Measurements from ENCODE around the gene FBXO31. TPM values are rescaled to one million over a fixed set of nuclear protein-coding genes. Genes with fewer than 3 reads are reported as not detected.

Gene FBXO31
- total and polyA plus RNA-seq, 2 experiments from 2014 or later, result 16.5 to 28.9 TPM

DNA sequence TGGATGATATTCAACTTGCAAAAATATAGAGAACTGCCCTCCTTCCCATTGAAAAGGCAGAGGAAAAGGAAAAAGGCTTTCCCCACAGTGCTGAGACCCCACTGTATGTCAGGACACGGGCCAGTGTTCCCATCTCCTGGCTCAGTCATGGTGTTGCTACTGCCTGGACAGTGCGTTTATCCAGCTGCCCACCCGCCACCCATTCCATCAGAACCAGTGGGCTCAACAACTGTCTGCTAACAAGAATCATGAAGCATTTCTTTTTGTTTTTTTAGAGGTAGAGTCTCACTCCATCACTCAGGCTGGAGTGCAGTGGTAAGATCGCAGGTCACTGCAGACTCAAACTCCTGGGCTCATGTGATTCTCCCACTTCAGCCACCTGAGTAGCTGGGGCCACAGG, 11.3 kb downstream of the FBXO31 start:
- Histone ChIP-seq H3K36me3 (replicated peaks; ENCODE audit: insufficient read depth, low read depth) (no peaks in the 10 kb centered on the region), H2AFZ (no peak overlapping the region), H3K79me2 (peaks cover 100% of the 10 kb centered on the region), H3K27me3 (no peaks in the 10 kb centered on the region), H3K9me3 (ENCODE audit: low read depth) (no peaks in the 10 kb centered on the region), H4K20me1 (ENCODE audit: insufficient read depth, poor library complexity, severe bottlenecking) (peaks cover 52% of the 10 kb centered on the region), H3K4me2 (no peak overlapping the region), H3K4me3 (no peak overlapping the region), H3K27ac (no peak overlapping the region), H3K9me2 (replicated peaks; ENCODE audit: insufficient read depth) (no peaks in the 10 kb centered on the region), H3K4me1 (ENCODE audit: insufficient read depth) (no peaks in the 10 kb centered on the region)
- 94% methylated on average over 4 of the region's 4 CpGs for WGBS (ENCODE audit: low lambda C conversion rate, missing lambda C conversion rate)
- no peak for DNase-seq (ENCODE audit: low spot score)
- TF ChIP-seq EZH2phosphoT487 (IDR thresholded peaks at IDR 0.05; ENCODE audit: low read depth, severe bottlenecking, unreplicated experiment), result no peak
- TF ChIP-seq, protein P1, sequence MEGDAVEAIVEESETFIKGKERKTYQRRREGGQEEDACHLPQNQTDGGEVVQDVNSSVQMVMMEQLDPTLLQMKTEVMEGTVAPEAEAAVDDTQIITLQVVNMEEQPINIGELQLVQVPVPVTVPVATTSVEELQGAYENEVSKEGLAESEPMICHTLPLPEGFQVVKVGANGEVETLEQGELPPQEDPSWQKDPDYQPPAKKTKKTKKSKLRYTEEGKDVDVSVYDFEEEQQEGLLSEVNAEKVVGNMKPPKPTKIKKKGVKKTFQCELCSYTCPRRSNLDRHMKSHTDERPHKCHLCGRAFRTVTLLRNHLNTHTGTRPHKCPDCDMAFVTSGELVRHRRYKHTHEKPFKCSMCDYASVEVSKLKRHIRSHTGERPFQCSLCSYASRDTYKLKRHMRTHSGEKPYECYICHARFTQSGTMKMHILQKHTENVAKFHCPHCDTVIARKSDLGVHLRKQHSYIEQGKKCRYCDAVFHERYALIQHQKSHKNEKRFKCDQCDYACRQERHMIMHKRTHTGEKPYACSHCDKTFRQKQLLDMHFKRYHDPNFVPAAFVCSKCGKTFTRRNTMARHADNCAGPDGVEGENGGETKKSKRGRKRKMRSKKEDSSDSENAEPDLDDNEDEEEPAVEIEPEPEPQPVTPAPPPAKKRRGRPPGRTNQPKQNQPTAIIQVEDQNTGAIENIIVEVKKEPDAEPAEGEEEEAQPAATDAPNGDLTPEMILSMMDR (IDR thresholded peaks at IDR 0.05; ENCODE audit: poor library complexity), result no peak

DNA sequence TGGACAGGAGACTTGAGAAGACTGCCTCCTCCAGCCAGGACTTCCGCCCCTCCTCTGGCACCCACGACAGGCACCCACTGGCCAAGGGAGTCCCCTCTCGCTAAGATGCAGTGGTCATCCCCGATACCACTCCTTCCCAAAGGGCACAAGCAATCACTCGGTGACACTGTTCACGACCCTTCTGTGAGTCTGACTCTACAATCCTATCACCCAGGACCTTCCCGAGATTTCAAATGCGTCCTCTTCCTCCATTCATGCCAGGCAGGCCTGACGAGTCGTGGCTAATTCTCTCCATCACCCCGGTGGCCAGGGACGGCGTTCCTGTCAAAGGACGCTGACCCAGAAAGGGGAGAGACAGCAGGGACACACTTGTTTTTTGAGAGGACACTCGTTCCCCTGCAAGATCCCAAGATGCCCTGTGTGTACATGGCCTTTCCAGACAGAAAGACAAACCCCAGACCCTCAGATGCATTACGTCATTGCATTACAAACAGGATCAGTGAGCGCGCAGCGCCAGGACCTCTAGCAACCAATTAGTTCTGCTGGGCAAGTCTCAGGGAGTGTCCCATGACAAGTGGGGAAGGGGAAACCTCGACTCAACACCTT, 12.2 kb downstream of the FBXO31 start:
- Histone ChIP-seq H3K4me1 (ENCODE audit: insufficient read depth) (no peaks in the 10 kb centered on the region), H3K27me3 (no peaks in the 10 kb centered on the region), H3K4me2 (no peak overlapping the region), H3K4me3 (no peak overlapping the region), H3K79me2 (peaks cover 100% of the 10 kb centered on the region), H2AFZ (no peak overlapping the region), H3K36me3 (replicated peaks; ENCODE audit: insufficient read depth, low read depth) (no peaks in the 10 kb centered on the region), H3K27ac (no peak overlapping the region), H3K9me2 (replicated peaks; ENCODE audit: insufficient read depth) (no peaks in the 10 kb centered on the region), H3K9me3 (ENCODE audit: low read depth) (no peaks in the 10 kb centered on the region), H4K20me1 (ENCODE audit: insufficient read depth, poor library complexity, severe bottlenecking) (peaks cover 51% of the 10 kb centered on the region)
- WGBS (ENCODE audit: low lambda C conversion rate, missing lambda C conversion rate), result 76% methylated on average over 20 of the region's 20 CpGs
- DNase-seq (ENCODE audit: low spot score), result no peak
- TF ChIP-seq EZH2phosphoT487 (IDR thresholded peaks at IDR 0.05; ENCODE audit: low read depth, severe bottlenecking, unreplicated experiment), result no peak
- TF ChIP-seq, protein P1 (IDR thresholded peaks at IDR 0.05; ENCODE audit: poor library complexity), result no peak
- no peak for TF ChIP-seq EZH2 (IDR thresholded peaks at IDR 0.05; ENCODE audit: borderline replicate concordance)

DNA sequence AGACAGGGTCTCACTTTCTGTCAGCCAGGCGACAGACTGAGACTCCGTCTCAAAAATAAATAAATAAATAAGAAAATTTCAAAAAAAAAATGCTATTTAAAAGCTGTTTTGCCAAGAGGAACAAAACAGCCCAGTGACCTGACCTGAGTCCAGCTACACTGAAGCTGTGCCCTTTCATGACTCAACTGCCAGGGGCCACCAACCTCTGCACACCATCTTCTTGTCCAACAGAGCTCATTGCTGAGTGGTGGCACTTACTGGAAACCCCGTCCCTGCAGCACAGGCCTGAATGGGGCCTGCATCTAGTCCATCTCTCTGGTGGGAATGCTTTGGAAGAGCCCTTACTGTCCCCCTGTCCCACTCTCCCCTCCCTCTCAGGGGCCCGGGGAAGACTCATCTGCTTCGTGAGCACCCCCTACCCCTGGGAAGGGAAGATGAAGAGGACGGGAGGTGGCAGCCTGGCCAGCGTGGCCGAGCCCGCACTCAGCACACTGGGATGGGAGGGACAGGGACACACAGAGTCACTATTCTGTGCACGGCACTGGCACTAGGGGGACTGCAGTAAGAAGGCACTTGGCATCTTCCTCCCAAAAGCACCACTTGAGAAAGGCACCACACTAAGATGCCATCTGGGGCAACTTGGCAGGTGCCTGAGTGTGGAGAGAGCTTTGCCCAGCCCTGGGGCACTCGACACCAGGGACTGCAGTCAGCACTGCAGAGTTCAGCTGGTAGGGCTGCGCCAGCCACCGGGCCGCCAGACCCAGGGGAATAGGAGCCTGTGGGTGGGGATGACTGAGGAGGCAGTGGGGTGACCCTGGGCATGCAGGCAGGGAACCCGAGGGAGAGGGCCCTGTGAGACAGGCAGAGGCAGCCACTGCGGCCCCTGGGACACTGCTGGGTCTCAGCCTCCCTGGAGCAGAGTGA, 13.5 kb downstream of the FBXO31 start:
- WGBS (ENCODE audit: low lambda C conversion rate, missing lambda C conversion rate), result 96% methylated on average over 16 of the region's 16 CpGs
- Histone ChIP-seq H4K20me1 (ENCODE audit: insufficient read depth, poor library complexity, severe bottlenecking) (peaks cover 61% of the 10 kb centered on the region), H3K27ac (no peak overlapping the region)

More for the DNA sequence above, 13.5 kb downstream of the FBXO31 start:
- TF ChIP-seq, protein P1 (IDR thresholded peaks at IDR 0.05; ENCODE audit: poor library complexity), result no peak
- TF ChIP-seq EZH2phosphoT487 (IDR thresholded peaks at IDR 0.05; ENCODE audit: low read depth, severe bottlenecking, unreplicated experiment), result no peak
- TF ChIP-seq EZH2 (IDR thresholded peaks at IDR 0.05; ENCODE audit: borderline replicate concordance), result no peak
- no peak overlapping the region for H3K4me3 ChIP-seq
- no peaks in the 10 kb centered on the region for H3K9me2 ChIP-seq (replicated peaks; ENCODE audit: insufficient read depth)
- H3K9me3 ChIP-seq (ENCODE audit: low read depth), result no peaks in the 10 kb centered on the region
- H3K27me3 ChIP-seq, result no peaks in the 10 kb centered on the region
- DNase-seq (ENCODE audit: low spot score), result no peak
- H2AFZ ChIP-seq, result no peak overlapping the region
- H3K4me2 ChIP-seq, result no peak overlapping the region
- H3K79me2 ChIP-seq, result peaks cover 100% of the 10 kb centered on the region
- H3K36me3 ChIP-seq (replicated peaks; ENCODE audit: insufficient read depth, low read depth), result no peaks in the 10 kb centered on the region
- no peaks in the 10 kb centered on the region for H3K4me1 ChIP-seq (ENCODE audit: insufficient read depth)
